Mucosa of gallbladder (tissue), 1 donor: ENCODE measurements around the gene CDC27. TPM values are rescaled to one million over a fixed set of nuclear protein-coding genes. Genes with fewer than 3 reads are reported as not detected.
"Not testable (repeated sequence)": the region's sequence is repeated elsewhere in the genome, so short reads cannot be mapped to it uniquely, and the experiment has no call there.

ENCODE experiments used
- DNase-seq: peaks from one replicate; pipeline ENCODE4 v3.0.0-alpha.2; 2020; ENCODE audit warnings: low spot score
- total RNA-seq: library from RNA; stranded (reverse); gene quantifications from one replicate; pipeline ENCODE4 v1.2.1, GENCODE V29; 2021
- donor health status: DM: no; HTN: no; CAD: no.

CDC27 gene
- total RNA-seq, 1 donor from 2014 or later: 75.2 TPM

DNA sequence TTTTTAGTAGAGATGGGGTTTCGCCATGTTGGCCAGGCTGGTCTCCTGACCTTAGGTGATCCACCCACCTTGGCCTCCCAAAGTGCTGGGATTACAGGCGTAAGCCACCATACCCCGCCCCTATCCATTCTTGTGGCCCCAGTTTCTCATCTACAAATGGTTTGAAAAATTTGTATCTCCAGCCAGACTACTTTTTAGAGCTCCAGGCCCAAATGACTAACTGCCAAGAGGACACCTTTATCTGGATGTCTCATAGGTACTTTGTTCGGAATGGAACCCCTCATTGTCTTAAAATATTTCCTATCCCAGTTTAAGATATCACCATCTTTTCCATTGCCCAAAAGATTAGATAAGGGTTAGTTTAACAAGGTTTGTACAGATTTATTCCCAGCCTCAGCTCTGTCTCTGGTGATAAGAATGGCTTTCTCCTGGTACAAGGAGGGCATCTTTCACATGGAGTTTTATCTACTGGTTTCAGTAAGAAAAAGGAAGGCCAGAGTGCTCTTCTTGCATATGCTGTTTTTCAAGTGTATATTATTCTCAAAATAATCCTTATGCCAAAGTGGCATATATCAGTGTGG lies 4.9 kb upstream of the CDC27 start:
- DNase-seq: no peak

DNA sequence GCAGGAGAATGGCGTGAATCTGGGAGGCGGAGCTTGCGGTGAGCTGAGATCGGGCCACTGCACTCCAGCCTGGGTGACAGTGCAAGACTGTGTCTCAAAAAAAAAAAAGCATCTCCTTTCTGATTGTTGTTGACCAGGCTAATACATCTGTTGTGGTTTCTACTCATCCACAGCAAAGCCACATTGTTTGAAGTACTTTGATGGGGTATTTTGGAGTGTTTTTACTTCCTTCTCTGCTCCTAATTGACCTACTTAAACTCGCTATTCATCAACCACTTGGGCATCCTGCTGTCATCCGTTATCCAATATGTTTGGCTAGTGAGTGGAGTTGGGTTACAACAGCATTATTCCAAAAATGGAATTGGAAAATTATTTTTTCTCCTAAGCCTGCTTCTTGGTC lies 3.5 kb upstream of the CDC27 start:
- DNase-seq: no peak

- DNase-seq: no peak
Observed at GRCh38 chr17:47190770-47191169, 1.7 kb upstream of the CDC27 start.

DNA sequence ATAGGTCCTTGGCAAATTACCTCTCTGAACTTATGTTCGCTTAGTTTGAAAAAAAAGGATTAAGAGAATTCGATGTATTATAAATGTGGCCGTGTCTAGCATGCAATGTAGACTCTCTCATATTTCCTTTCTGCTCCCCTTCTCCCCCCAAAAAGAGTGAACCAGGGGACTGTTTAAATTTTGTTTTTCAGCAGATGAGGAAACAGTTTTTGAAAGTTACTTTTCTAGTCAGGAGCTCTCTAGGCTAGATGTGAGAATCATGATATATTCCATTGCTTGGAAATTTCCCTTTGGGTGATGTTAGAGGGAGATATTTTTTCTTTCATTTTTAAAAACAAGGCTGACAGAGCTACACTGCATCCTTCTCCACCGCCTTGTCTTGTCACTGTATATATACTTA lies 1.1 kb upstream of the CDC27 start:
- no peak for DNase-seq

GRCh38 chr17:47189732-47190237 lies 690 bp upstream of the CDC27 start:
- no peak for DNase-seq

GRCh38 chr17:47188271-47188875 lies 722 bp downstream of the CDC27 start:
- DNase-seq: no peak

- no peak for DNase-seq
Observed at GRCh38 chr17:47184681-47185080, 4.4 kb downstream of the CDC27 start.

DNA sequence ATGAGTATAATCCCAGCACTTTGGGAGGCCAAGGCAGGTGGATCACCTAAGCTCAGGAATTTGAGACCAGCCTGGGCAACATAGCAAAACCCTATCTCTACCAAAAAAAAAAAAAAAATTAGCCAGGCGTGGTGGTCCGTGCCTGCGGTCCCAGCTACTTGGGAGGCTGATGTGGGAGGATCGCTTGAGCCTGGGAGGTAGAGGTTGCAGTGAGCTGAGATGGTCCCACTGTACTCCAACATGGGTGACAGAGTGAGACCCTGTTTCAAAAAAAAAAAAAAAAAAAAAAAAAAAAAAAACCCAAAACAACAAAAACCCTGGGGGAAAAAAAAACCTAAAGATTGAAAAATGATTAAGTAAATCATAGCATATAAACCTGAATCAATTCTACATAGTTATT lies 8.1 kb downstream of the CDC27 start:
- DNase-seq: not testable (repeated sequence)

- no peak for DNase-seq
Observed at GRCh38 chr17:47180337-47180736, 8.8 kb downstream of the CDC27 start.

- no peak for DNase-seq
Observed at GRCh38 chr17:47179141-47179540, 10.0 kb downstream of the CDC27 start.

DNA sequence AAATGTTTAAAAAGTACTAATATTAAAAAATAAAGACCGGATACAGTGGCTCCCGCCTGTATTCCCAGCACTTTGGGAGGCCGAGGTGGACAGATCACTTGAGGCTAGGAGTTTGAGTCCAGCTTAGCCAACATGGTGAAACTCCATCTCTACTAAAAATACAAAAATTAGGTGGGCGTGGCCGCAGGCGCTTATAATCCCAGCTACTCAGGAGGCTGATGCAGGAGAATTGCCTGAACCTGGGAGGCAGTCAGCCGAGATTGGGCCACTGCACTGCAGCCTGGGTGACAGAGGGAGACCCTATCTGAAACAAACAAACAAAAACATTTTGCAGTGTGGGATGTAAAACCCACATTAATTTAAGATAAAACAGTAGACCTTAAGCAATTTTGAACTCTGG lies 11.8 kb downstream of the CDC27 start:
- no peak for DNase-seq

DNA sequence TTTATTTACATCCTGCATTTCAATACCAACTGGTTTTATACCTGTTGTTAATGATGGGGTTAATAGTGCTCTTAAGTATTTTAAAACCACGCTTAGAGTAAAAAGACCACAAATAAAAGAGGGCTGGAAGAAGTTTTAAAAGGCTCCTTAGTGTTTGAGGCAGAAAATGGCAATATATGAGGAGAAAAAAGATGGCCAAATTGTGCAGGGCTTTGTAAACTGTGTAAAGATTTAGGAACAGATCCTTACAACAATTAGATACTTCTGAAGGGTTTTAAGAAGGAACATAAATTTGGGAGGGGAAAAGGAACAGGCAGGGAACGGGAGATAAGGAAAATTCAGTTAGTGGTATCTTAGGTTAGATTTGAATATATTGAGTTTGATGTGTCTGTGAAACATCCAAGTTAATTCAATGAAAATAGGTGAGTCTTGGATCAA lies 12.7 kb downstream of the CDC27 start:
- no peak for DNase-seq

- not testable (repeated sequence) for DNase-seq
Observed at GRCh38 chr17:47174823-47175222, 14.3 kb downstream of the CDC27 start.

GRCh38 chr17:47172696-47173565 lies 16.2 kb downstream of the CDC27 start:
- no peak for DNase-seq

DNA sequence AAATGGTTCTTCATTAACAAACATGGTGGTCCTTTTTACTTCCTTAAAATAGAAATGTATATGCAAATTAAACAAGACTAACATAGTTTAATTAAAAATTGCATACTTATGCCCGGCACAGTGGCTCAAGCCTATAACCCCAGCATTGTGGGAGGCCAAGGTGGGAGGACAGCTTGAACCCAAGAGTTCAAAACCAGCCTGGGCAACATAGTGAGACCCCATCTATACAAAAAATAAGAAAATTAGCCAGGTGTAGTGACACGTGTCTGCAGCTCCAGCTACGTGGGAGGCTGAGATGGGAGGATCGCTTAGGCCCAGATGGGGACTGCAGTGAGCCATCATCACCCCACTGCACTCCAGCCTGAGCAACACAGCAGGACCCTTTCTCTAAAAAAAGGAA lies 18.4 kb downstream of the CDC27 start:
- no peak for DNase-seq

DNA sequence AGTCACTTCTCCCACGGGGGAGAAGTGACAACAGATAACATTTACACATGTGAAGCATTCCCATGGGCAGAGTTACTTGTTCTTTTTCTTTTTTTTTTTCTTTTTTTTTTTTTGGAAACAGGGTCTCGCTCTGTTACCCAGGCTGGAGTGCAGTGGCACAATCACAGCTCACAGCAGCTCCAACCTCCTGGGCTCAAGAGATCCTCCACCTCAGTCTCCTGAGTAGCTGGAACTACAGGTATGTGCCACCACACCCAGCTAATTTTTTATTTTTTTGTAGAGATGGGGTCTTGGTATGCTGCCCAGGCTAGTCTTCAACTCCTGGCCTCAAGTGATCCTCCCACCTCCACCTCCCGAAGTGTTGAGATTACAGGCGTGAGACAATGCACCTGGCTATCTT lies 20.2 kb downstream of the CDC27 start:
- DNase-seq: not testable (repeated sequence)

GRCh38 chr17:47166854-47167253 lies 22.2 kb downstream of the CDC27 start:
- not testable (repeated sequence) for DNase-seq

GRCh38 chr17:47165137-47165536 lies 24.0 kb downstream of the CDC27 start:
- no peak for DNase-seq

- DNase-seq: no peak
Observed at GRCh38 chr17:47164263-47164662, 24.8 kb downstream of the CDC27 start.

GRCh38 chr17:47162013-47162622 lies 27.0 kb downstream of the CDC27 start:
- DNase-seq: no peak

DNA sequence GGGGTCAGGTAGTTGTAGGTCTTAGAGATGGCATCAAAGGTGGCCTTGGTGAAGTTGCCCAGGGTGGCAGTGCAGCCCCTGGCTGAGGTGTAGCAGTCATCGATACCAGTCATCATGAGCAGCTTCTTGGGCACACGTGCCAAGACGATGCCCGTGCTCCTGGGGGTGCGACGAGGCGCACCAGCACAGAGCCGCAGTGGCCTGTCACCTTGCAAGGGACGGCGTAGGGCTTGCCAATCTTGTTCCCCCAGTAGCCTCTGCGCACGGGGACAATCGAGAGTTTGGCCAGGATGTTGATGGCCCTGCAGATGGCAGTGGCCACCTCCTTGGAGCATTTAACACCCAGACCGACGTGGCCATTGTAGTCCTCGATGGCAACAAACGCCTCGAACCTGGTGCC lies 29.8 kb downstream of the CDC27 start:
- no peak for DNase-seq

DNA sequence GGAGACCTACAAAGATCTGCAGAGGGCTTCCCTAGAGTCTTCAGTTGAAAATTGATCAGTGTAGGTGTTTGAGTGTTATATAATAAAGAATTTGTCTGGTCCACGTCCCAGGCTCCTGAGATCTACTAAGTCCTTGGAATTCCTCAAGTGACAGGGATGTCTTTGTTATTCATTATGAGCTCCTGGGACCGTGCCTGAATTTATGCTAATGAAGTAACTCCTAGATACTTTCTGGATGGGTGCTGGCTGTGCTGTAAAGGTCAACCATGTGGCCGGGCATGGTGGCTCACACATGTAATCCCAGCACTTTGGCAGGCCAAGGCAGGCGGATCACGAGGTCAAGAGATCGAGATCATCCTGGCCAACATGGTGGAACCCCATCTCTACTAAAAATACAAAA lies 43.7 kb downstream of the CDC27 start:
- DNase-seq: no peak
